Right atrium auricular region (tissue), 2 donors: ENCODE results near the gene LCN12. TPM values are rescaled to one million over a fixed set of nuclear protein-coding genes. Genes with fewer than 3 reads are reported as not detected.

ENCODE experiments used
- DNase-seq: peaks from one replicate; pipeline ENCODE4 v3.0.0-alpha.2; 2019; ENCODE audit warnings: low spot score
- H3K27ac ChIP-seq, 2 donors: fragments of 200-600 bp; sonication (generic); 1 replicate in 1 of 2; 2 replicates in 1 of 2; pipeline ENCODE4 v1.5.1; 2016 to 2019
- H3K27me3 ChIP-seq, 2 donors: fragments of 200-600 bp; sonication (generic); one replicate each; pipeline versions ENCODE4 v1.5.1 to v1.6.0; 2017 to 2019
- H3K36me3 ChIP-seq: fragments of 200-600 bp; sonication (generic); one replicate; pipeline ENCODE4 v1.5.1; 2016
- H3K4me1 ChIP-seq, 2 donors: fragments of 200-600 bp; sonication (generic); one replicate each; pipeline versions ENCODE4 v1.5.1 to v1.6.0; 2017 to 2019
- H3K4me3 ChIP-seq, 2 donors: fragments of 200-600 bp; sonication (generic); 1 replicate in 1 of 2; 2 replicates in 1 of 2; pipeline ENCODE4 v1.5.1; 2017 to 2019; ENCODE audit warnings: mild to moderate bottlenecking in 1 of 2, moderate library complexity in 1 of 2
- H3K9me3 ChIP-seq, 2 donors: fragments of 200-600 bp; sonication (generic); one replicate each; pipeline ENCODE4 v1.5.1; 2019
- CTCF ChIP-seq, 2 donors: fragments of 200-600 bp; sonication (generic); IDR thresholded peaks; one replicate each; pipeline ENCODE4 v1.5.1; 2019; ENCODE audit warnings: antibody characterized with exemption in 2 of 2
- total RNA-seq, 2 donors: library from RNA; depleted of rRNA; stranded (reverse); fragments of >200 nt; gene quantifications; one replicate each; pipeline ENCODE4 v1.1.0, GENCODE V29; 2016

Gene LCN12
- total RNA-seq, 2 donors from 2014 or later, result 10.8 to 11.3 TPM

DNA sequence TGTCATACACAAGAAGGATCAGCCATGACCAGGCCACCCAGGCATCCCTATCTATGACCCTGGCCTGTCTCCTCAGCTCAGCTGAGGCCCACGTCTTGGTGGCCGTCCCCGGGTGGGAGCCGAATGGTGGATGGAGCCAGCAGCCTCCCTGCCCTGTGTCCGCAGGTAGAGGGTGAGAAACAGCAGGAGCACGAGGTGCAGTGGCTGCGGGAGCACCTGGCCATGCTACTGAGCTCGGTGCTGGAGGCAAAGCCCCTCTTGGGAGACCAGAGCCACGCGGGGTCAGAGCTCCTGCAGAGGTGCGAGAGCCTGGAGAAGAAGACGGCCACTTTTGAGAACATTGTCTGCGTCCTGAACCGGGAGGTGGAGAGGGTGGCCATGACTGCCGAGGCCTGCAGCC is 32.0 kb upstream of the LCN12 start:
- Histone ChIP-seq H3K27me3 (no peaks in the 10 kb centered on the region), H3K4me1 (peaks cover 0 to 24% of the 10 kb centered on the region in 2 donors), H3K36me3 (peaks cover 31% of the 10 kb centered on the region), H3K4me3 (no peak overlapping the region), H3K27ac (peak overlapping the region in 1 of 2 donors; percentile 72), H3K9me3 (no peaks in the 10 kb centered on the region)
- TF ChIP-seq CTCF (IDR thresholded peaks at IDR 0.05), result no peak
- no peak for DNase-seq

DNA sequence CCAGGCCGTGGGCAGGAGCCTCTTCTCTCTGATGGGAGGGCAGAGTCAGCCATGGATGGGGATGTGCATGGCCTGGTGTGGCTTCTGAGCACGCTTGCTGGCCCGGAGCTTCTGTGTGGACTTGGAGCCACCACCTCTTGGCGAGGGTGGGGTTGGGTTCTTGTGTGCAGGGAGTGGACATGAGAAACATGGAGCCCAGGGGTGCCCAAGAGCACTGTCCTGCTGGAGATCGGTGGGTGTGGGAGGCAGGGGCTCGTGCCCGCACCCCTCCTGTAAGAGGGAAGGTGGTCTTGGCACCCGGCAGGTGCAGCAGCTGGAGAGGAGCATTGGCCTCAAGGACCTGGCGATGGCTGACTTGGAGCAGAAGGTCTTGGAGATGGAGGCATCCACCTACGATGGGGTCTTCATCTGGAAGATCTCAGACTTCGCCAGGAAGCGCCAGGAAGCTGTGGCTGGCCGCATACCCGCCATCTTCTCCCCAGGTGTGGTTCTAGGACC is 31.3 kb upstream of the LCN12 start:
- H3K36me3 ChIP-seq, result peaks cover 34% of the 10 kb centered on the region
- no peak overlapping the region for H3K4me3 ChIP-seq
- peaks cover 0 to 31% of the 10 kb centered on the region in 2 donors for H3K4me1 ChIP-seq
- no peaks in the 10 kb centered on the region for H3K9me3 ChIP-seq
- H3K27ac ChIP-seq, result peak overlapping the region; percentile 72
- H3K27me3 ChIP-seq, result no peaks in the 10 kb centered on the region
- TF ChIP-seq CTCF (IDR thresholded peaks at IDR 0.05), result no peak
- DNase-seq, result no peak

DNA sequence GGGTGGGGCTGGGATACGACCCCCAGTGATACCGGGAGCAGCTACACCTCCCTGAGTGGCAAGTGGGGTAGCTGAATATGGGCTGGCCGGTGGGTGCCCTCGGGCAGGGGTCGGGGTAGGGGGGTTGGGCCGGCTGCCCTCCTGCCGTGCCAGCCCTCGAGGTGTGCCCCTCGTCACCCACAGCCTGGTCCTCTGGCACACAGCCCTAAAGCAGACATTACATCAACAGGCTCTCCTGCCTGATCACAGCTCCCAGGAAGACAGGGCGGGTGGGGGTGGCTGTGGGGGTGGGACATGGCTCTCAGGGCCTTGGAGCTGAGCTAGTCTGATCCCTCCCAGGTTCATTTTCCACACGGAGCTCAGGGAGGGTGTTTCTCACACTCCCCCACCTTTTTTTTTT is 30.8 kb upstream of the LCN12 start:
- Histone ChIP-seq H3K4me1 (peaks cover 0 to 37% of the 10 kb centered on the region in 2 donors), H3K4me3 (no peak overlapping the region), H3K27ac (peak overlapping the region; percentile 72), H3K9me3 (no peaks in the 10 kb centered on the region), H3K36me3 (peaks cover 37% of the 10 kb centered on the region), H3K27me3 (no peaks in the 10 kb centered on the region)
- TF ChIP-seq CTCF (IDR thresholded peaks at IDR 0.05), result no peak
- no peak for DNase-seq

DNA sequence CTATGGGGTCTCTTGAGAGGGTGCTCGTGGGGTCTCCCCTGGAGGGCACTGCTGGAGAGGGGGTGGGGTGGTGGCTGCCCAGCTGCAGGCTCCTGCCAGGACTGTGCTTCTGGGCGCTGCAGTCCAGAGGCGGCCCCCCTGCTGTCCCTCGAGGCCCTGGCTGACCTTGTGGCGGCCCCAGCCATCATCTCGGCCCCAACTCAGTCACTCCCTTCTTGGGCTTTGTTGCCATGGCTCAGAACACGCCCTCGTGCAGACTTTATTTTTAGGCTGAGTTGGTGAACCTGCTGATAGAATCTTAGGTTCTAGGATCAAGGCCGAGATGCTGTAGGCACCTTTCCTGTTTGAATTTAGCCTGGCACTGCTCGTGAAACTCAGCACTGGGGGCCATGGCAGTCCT is 30.4 kb upstream of the LCN12 start:
- H3K27ac ChIP-seq, result peak overlapping the region; percentile 72
- H3K9me3 ChIP-seq, result no peaks in the 10 kb centered on the region
- peaks cover 33% of the 10 kb centered on the region for H3K36me3 ChIP-seq
- no peak overlapping the region for H3K4me3 ChIP-seq
- no peaks in the 10 kb centered on the region for H3K27me3 ChIP-seq
- DNase-seq, result no peak
- TF ChIP-seq CTCF (IDR thresholded peaks at IDR 0.05), result no peak
- H3K4me1 ChIP-seq, result peaks cover 0 to 38% of the 10 kb centered on the region in 2 donors

DNA sequence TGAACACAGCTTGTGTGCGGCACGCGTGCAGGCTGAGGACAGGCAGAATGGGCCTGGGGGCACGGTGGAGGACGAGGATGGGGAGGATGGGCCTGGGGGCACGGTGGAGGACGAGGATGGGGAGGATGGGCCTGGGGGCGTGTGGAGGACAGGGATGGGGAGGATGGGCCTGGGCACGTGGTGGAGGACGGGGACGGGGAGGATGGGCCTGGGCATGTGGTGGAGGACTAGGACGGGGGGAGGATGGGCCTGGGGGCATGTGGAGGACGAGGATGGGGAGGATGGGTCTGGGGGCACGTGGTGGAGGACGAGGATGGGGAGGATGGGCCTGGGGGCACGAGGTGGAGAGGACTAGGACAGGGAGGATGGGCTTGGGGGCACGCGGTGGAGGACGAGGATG is 29.5 kb upstream of the LCN12 start:
- Histone ChIP-seq H3K4me3 (no peak overlapping the region), H3K4me1 (peaks cover 0 to 43% of the 10 kb centered on the region in 2 donors), H3K27ac (peak overlapping the region; percentile 72), H3K27me3 (no peaks in the 10 kb centered on the region), H3K36me3 (peaks cover 25% of the 10 kb centered on the region), H3K9me3 (no peaks in the 10 kb centered on the region)
- DNase-seq, result no peak
- no peak for TF ChIP-seq CTCF (IDR thresholded peaks at IDR 0.05)

DNA sequence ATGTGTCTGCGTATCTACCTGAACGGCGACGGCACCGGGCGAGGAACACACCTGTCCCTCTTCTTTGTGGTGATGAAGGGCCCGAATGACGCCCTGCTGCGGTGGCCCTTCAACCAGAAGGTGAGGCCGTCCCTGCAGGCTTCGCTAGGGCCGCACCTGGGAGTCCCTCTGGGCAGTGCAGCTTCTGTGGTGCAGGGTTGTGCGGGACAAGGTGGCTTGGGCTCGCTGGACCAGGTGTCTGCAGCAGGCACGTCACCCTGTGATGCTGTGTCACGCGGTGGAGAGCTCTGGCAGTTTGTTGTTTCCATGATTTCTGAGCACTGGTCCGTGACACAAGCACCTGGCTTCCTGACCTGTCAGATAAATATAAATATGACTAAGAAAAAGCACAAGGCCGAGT is 28.2 kb upstream of the LCN12 start:
- H3K4me3 ChIP-seq, result no peak overlapping the region
- peaks cover 22% of the 10 kb centered on the region for H3K36me3 ChIP-seq
- H3K9me3 ChIP-seq, result no peaks in the 10 kb centered on the region
- no peak for DNase-seq
- H3K27ac ChIP-seq, result peak overlapping the region in 1 of 2 donors; percentile 13
- no peaks in the 10 kb centered on the region for H3K27me3 ChIP-seq
- peaks cover 0 to 57% of the 10 kb centered on the region in 2 donors for H3K4me1 ChIP-seq
- no peak for TF ChIP-seq CTCF (IDR thresholded peaks at IDR 0.05)
